HFF-Myc (cell line): ENCODE measurements around the gene KLHDC3.

Experiments
- DNase-seq: peaks from one replicate; pipeline ENCODE4 v3.0.0-alpha.2; 2011; ENCODE audit warnings: low read depth; ENCODE audit errors: extremely low read depth
- H3K4me3 ChIP-seq: replicated peaks from 2 replicates; pipeline ENCODE4 v1.5.1; 2011; ENCODE audit warnings: low read depth, mild to moderate bottlenecking, control low read depth, low read length
- TF ChIP-seq, protein P1 (sequence below): IDR thresholded peaks from 2 replicates; pipeline ENCODE4 v1.5.1; 2012; ENCODE audit warnings: mild to moderate bottlenecking, low read depth, low read length, control low read depth; ENCODE audit errors: missing control alignments

Gene KLHDC3

DNA sequence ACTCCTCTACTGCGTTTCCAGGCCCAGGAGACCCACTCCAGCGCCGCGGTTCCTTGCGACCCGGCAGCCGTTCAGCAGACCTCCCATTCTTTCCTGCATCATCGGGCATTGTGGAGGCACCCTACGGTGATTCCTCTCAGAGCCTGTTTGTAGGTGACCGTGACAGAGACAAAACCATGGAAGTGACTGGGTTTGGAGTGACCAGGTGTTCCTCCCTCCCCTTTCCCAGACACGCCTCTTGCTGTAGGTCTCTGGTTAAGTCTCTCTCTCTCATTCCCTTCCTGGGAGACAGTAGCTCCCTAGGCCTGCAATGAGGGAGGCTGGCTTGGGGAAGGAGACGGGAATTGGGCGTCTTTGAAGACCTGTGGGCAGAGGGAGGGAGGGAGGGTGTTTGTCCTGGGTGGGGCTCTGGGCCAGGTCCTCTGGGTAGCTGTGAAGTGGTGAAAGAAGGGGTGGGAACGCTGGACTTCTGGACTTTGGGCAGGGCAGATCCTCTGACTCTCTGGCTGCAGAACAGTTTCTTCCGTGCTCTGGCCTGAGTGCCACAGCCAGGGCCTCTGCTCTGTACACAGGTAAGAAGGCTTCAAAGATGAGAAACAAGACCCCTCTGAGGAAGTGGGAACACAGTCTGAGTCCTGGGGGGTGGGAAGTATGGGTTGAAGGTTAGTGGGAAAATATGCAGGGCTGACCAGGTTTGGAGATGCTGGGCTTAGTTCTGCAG, 46.1 kb downstream of the KLHDC3 start:
- H3K4me3 ChIP-seq, result peak overlapping the region; percentile 100
- DNase-seq, result no peak
- TF ChIP-seq, protein P1, sequence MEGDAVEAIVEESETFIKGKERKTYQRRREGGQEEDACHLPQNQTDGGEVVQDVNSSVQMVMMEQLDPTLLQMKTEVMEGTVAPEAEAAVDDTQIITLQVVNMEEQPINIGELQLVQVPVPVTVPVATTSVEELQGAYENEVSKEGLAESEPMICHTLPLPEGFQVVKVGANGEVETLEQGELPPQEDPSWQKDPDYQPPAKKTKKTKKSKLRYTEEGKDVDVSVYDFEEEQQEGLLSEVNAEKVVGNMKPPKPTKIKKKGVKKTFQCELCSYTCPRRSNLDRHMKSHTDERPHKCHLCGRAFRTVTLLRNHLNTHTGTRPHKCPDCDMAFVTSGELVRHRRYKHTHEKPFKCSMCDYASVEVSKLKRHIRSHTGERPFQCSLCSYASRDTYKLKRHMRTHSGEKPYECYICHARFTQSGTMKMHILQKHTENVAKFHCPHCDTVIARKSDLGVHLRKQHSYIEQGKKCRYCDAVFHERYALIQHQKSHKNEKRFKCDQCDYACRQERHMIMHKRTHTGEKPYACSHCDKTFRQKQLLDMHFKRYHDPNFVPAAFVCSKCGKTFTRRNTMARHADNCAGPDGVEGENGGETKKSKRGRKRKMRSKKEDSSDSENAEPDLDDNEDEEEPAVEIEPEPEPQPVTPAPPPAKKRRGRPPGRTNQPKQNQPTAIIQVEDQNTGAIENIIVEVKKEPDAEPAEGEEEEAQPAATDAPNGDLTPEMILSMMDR, result no peak

DNA sequence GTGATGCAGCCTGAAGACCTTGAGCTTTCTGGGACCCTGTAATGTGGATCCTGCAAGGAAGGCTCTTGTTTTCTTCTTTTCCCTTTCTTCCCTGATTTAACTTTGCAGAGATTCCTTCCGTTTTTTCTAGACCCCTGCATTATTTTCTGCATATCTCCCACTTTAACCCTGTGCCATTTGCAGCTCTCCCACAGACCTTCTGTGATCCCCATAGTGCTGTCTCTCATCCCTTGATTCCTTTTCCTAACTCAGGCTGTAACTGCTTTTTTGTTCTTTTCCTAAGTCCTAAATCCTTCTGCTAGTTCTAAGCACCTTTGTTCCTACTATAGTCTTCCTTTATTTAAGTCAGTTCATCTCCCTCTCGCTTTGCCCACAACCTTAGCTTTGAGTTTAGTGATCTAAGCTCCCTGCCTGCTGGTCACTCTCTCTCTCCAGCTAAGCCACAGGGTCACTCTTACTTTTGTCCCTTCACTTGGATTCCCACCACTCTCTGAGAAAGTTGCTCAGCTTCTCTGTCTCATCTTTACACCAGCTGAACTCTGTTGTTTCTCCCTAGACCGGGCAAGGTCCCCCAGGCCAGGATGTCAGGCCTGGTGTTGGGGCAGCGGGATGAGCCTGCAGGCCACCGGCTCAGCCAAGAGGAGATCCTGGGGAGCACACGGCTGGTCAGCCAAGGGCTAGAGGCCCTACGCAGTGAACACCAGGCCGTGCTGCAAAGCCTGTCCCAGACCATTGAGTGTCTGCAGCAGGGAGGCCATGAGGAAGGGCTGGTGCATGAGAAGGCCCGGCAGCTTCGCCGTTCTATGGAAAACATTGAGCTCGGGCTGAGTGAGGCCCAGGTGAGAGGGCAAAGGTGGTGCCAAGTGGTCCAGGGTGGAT, 46.9 kb downstream of the KLHDC3 start:
- TF ChIP-seq, protein P1, result no peak
- DNase-seq, result no peak
- H3K4me3 ChIP-seq, result no peak overlapping the region

DNA sequence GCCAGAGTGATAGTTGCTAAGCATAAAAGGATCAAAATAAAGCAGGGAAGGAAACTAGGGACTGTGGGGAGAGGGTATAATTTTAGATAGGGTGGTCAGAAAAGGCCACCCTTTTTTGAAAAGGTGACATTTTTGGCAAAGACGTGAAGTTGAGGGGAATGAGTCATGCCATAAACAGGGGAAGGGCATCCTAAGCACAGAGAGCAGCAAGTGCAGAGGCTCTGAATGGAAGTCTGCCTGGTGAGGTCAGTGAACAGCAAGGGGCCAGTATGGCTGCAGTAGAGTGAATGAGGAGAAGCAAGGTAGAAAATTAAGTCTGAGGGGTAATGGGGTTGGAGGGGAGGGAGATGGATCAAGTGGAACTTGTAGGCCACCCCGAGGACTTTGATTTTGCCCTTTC, 47.8 kb downstream of the KLHDC3 start:
- no peak overlapping the region for H3K4me3 ChIP-seq

DNA sequence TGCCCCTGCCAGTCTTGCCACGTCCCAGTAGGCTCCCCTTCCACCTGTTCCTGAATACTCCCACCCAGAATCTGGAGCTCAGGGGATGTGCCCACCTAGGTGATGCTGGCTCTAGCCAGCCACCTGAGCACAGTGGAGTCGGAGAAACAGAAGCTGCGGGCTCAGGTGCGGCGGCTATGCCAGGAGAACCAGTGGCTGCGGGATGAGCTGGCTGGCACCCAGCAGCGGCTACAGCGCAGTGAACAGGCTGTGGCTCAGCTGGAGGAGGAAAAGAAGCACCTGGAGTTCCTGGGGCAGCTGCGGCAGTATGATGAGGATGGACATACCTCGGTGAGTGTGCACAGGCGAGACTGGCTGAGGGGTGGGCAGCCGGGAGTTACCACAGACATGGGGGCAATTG, 48.8 kb downstream of the KLHDC3 start:
- no peak overlapping the region for H3K4me3 ChIP-seq
- TF ChIP-seq, protein P1, result no peak
- no peak for DNase-seq

More for the DNA sequence above, 47.8 kb downstream of the KLHDC3 start:
- TF ChIP-seq, protein P1, result no peak
- no peak for DNase-seq

DNA sequence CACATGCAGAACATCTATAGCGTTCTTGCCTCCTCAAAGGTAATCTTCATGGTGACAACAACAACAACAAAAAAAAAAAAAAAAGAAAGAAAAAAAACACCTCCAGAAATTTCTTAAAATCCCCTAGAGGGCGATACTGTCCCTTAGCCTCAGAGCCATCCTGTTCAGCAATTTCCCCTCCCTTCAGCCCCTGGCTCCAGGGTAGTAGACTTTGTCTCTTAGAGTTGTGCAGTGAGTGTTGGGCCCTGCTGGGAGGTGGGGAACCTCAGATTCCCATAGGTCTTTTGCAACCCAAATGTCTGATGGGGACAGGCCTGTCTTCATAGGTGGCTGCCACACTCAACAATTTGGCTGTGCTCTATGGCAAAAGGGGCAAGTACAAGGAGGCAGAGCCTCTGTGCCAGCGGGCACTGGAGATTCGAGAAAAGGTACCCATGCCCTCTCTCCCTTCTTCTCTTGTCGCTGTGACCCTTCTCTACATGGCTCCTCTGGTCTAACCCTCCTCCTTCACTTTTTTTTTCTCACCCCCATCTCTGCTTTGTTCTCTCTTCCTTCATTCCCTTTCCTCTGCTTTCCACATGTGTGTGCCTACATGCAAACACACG, 56.1 kb downstream of the KLHDC3 start:
- DNase-seq, result no peak
- H3K4me3 ChIP-seq, result no peak overlapping the region
- TF ChIP-seq, protein P1, result peak; percentile 62
